Nucleus accumbens (tissue), 56 donors: Measurements from ENCODE around the gene TAF3.

Source experiments
- DNase-seq, 56 donors: peaks; one replicate each; lab custom pipeline; 2025; lab: John Stamatoyannopoulos, UW

TAF3 gene

DNA sequence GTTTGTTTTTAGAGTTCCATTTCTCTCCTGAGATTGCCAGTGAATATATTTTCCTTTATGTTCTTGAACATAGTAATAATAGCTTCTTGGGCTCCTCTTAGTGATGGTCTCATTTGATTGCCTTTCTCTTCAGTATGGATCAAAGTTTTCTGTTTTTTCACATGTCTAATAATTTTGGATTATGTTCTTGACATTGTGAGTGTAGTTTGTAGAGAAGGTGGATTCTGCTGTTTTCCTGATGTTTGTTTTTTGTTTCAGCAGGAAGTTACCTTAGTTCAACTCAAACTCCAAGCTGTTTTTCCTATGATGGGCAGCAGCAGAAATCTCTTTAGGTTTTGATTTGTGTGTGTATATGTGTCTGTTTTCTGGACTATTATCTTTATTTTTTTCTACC lies 43.8 kb downstream of the TAF3 start:
- no peak for DNase-seq

GRCh38 chr10:7866176-7866575 lies 47.9 kb downstream of the TAF3 start:
- no peak for DNase-seq

DNA sequence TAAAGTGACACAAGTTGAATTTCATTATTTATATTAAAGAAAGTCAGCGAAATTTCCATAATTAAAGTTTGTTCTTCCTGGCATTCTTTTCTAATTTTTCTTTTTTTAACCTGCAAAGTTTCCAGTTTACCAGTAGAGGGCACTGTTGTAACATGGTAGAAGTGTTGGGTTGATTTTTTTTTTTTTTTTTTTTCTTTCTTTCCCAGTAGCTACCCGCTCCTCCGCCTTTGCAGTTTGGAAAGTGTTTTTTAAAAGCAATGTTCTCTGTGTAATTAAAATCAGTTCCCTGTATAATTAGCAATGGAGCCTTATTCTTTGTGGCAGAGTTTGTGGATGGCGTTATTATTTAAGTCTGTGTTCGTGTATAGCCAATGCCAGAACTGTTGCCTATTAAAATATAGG lies 53.7 kb downstream of the TAF3 start:
- no peak for DNase-seq

GRCh38 chr10:7874864-7875263 lies 56.6 kb downstream of the TAF3 start:
- DNase-seq, result no peak

GRCh38 chr10:7876541-7877127 lies 58.3 kb downstream of the TAF3 start:
- no peak for DNase-seq

DNA sequence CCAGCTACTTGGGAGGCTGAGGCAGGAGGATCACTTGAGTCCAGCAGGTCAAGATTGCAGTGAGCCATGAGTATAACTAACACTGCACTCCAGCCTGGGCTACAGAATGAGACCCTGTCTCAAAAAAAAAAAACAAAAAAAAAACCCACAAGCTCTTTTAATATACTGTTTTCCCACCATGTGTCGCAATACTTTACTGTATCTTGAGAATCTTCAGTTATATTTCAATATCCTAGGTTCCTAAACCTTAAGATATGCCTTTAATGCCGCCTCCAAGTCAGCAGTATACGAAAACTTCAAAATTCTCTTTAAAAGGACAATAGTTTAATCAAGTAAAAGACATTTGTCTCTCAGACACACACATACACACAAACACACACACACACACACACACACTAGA lies 62.8 kb downstream of the TAF3 start:
- no peak for DNase-seq

- DNase-seq, result no peak
Measured at GRCh38 chr10:7886056-7886455, 67.8 kb downstream of the TAF3 start.

DNA sequence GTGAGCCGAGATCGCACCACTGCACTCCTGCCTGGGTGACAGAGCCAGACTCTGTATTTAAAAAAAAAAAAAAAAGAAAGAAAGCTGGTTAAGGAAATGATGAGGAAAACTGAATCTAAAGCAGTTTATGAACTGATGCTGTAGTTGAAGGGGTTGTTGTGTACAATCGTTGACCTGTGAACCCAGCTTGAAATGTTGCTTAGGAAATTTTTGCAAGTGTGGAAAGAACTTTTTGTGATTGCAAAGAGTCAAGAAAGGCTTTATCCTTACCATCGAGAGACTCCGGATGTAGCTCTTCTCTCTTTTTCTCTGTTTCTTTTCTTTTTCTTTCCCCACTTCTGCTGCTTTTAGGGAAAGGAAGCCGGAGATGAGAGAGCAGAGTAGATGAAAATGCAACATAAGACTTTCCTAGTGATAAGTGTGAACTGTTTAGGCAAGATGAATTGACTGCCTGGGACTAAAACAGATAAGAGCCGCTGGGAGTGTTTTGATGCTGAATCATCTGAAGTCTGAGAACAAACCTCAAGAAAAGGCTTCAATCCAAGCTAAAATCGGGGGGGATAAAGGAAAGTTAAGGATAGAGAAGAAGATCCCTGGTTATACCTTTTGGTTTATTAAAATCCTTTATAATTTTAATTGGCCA lies 69.0 kb downstream of the TAF3 start:
- no peak for DNase-seq

DNA sequence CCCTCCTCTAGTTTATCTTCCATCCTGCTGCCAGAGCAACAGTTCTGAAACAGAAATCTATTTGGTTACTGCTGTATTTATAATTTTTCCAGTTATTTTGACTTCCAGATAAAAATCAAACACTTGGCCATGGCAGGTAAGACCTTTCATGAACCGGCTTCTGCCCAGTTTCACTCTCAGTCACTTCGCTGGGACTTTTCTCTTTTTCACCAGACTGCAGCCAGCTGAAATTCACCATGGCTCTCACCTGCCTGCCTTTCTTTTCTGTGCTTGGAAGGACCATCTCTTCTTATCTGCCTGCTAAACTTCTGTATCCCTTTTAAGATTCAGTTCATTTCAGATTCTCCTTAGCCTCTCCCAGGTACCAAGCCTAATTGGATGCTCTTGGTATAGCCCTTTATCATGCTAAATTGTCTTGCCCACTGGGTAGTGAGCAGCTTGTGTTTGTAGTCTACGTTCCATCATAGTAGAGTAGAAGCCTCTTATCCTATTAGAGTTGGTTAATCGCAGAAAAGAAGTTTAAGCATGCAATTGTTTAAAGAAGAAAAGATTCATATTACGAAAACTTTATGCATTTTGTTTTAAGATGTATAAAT lies 71.7 kb downstream of the TAF3 start:
- DNase-seq, result no peak

DNA sequence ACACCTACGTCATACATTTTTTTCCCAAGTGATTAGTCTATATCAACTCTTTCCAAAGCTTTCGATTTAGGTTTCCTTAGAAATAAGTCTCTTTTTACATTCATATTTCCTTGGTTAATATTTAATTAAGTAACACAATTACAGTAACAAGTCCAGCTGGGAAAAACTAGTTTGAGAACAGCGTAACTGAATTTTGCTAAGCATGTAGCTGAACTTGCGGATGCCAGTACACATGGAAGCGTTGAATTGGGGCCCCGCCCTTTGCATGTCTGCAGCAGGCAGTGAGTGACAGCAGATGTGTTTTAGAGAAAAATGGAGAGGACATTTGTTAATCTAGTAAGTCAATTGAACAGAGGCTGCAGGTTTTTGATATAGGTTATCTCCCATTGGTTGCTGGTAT lies 72.5 kb downstream of the TAF3 start:
- DNase-seq, result no peak

DNA sequence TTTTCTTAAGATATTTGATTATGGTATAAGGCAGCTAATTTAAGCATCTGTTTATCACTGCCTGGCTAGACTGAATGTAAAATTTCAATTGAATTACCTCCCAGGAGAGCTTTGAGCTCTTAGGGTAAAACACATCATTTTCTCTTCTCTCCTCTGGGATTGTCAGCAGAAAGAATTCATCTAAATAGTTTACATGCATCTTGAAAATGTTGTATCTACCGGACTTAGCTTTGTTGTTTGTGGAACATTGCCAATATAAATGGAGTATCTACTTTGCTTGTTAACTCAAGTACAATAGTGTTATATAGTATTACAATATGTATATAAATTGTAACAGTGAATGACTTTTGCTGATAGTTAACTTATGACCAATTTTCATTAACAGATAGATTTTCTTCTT lies 73.3 kb downstream of the TAF3 start:
- DNase-seq, result no peak

DNA sequence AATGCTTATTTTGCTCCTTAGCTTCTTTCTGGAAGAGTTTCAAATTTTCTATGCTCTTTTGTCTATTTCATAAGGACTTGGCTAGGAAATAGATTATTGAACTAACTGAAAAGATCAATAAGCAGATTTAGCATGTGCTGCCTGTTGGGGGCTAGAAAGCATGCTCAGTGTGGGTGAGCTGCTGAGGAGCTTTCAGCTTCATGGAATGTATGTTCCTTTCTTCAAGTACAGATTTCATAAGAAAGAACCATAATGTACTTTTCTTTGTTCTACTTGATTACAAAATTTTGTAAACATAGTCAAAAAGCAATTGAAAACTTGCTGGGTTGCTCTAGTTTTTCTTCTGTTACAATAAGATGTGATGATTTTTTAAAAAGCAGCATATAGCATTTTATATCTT lies 73.8 kb downstream of the TAF3 start:
- DNase-seq, result no peak

GRCh38 chr10:7895699-7896090 lies 77.4 kb downstream of the TAF3 start:
- DNase-seq, result no peak

DNA sequence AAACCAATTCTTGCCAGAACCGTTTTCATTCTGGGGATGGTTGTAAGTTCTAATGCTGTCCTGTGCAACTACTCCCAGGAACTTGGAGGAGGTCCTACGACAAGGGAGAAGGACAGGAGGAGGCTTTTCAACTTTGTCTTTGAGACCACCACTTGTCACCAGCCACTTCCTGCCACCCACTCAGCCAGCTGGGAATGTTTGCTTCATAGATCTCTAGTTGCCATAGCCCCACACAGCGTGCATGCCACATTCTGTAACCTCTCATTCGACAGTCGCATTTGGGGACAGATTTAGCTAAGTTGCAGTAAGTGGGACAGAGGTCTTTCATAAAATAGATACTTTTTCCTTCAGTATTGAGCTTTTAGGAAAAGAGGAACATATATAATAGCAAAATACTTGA lies 78.0 kb downstream of the TAF3 start:
- no peak for DNase-seq

- no peak for DNase-seq
Measured at GRCh38 chr10:7901256-7901655, 83.0 kb downstream of the TAF3 start.

DNA sequence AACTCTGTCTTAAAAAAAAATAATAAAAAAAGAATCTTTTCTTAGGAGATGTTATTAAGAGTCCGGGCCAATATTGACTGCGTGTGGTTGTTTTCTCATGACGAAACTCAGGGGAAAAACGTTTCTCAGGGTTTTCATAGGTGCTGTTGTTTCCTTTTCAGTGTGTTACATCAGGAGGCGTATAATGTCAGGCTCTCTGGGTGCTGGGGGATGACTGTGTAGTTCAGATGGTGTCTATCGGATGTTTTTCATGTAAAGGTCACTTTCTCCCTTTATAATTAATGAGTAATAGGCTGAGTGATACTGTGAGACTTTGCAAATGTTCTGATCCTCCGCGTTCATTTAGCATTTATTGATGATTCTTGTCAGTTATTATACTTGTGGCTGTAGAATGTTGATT lies 84.1 kb downstream of the TAF3 start:
- DNase-seq, result no peak

GRCh38 chr10:7903851-7904250 lies 85.5 kb downstream of the TAF3 start:
- no peak for DNase-seq

DNA sequence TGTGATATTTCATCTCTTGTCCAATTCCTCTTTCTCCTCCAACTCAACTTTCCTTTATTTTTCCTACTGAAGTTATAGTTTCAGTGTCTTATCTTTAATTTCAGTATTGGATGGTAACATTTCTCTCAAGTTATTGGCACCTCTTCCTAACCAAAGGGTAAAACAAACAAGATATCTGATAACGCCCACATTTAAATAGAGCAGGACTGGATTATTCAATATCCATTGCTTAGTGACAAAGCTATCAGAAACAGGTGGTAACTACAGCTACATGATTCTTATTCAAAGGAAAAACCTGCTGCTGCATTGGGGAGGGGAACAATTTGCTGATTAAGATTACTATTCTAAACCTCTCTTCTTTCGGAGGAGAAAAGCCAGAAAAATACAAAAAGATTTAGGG lies 87.8 kb downstream of the TAF3 start:
- no peak for DNase-seq

DNA sequence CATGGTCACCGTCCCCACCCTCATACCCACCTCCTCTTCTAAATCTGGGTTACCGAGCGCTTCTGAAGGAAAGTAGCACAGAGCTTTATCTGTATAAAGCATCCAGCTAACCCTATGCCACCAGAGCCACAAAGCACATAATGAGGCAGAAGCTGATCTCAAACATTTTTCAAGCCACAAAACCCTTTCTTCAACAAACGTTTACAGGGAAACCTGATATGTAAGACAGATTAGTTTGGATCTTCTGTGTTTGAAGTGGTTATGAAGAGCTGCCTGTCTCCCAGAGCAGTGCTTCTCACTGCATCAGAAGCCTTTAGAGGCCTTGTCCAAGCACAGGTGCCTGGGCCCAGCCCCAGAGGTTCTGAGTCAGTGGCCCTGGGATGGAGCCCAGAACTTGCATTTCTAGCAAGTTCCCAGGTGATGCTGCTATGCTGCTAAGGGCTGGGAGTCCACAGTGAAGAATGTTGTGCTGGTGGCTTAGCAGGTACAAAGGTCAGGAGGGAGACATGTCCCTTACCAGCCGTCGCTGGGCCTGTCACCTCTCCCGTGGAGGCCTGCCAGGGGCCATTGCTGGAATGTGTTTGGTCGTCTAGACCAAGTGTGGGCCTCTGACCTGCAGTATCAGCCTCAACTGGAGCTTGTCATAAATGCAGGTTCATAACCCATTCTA lies 90.4 kb downstream of the TAF3 start:
- DNase-seq, result no peak

DNA sequence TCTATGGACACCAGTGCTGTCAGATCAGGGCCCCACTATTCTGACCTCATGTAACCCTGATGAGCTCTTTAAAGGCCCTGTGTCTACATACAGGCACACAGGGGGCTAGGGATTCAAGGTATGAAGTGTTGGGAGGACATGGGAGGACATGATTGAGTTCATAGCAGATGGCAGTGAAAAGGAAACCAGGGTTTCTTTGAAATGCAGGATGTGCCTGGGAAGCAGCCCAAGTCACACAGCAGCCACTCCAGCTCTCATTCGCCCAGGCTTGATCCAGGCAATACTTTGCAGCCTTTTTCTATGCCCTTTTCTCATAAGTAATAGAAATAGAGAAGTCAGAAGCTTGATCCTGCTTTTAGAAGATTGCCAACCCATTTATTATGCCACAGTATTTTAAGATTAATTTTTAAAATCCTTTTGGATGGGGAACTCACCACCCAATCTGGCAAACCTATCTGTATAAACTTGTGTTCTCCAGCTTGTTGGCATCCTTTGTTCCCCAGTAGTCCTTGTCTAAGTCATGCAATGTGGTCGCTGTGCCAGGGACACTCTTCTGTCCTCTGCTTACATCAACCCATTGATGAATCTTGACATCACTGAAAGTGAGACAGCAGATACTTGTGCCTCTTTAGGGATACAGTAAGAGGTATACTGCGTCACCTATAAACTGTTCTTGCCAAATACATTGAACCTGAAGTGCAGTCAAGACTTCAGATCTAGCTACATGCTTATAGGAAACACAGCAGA lies 95.0 kb downstream of the TAF3 start:
- DNase-seq, result peak in 1 of 56 donors; percentile 3

- no peak for DNase-seq
Measured at GRCh38 chr10:7915923-7916536, 97.7 kb downstream of the TAF3 start.
